IPS-NIHi7 (cell line): Measurements from ENCODE around the gene NID1.
"Not testable (repeated sequence)": the region's sequence is repeated elsewhere in the genome, so short reads cannot be mapped to it uniquely, and the experiment has no call there.

ENCODE experiments used
- DNase-seq: peaks from one replicate; pipeline ENCODE4 v3.0.0; 2012; ENCODE audit warnings: mixed read lengths; ENCODE audit errors: extremely low spot score

The NID1 gene

DNA sequence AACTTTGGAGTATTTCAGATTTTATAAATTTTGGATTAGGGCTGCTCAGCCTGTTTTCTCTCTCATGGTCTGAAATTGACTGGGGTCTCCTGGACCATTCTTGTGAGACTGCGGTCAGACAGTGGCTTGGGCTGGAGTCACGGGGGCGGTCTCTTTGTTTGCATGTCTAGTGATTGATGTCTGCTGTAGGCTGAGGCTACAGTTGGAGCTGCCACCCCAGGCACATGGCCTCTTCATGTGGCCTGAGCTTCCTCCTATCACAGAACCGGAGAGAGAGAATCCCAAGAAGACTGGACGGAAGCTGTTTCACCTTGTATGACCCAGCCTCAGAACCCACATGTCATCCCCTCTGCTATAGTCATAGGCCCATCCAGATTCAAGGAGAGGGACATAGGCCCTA, 96.1 kb downstream of the NID1 start:
- DNase-seq, result no peak

DNA sequence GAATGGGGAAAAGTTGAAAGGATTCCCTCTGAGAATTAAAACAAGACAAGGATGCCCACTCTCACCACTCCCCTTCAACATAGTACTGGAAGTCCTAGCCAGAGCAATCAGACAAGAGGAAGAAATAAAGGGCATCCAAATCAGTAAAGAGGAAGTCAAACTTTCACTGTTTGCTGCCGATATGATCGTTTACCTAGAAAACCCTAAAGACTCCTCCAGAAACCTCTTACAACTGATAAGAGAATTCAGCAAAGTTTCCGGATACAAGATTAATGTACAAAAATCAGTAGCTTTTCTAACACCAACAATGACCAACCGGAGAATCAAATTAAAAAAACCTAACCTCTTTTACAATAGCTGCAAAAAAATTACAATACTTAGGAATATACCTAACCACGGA, 98.8 kb downstream of the NID1 start:
- not testable (repeated sequence) for DNase-seq

DNA sequence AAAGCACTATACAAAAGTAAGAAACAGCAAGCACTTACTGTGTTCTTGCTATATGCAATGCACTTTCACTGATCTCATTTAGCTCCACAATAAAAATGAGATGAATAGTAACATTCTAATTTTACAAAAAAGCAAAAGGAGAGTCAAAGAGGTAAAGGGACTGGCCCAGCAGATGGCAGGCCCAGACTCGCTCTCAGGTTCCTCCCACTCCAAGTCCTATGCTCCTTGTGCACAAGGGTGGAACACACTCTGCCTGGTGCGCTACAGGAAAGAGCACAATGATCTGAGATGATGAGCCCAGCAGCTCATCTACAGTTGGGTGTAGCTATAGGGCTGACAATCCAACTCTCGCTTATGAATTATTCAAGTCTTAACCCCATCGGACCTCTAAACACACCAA, 104.1 kb downstream of the NID1 start:
- no peak for DNase-seq

DNA sequence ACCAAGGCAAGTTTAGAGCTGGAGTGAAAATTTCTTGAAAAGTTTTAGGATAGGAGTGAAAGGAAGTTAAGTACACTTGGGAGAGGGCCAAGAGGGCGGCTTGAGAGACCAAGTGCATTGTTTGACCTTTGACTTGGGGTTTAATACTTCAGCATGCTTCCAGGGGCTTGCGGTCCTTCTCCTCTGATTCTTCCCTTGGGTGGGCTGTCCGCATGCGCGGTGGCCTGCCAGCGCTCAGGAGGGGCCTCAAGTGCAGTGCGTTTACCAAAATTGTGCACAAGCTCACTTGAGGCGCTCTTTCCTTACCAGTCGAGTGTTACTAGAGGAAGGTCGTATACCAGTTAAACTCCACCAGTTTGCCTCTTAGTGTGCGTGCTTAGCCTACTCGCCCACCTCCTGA, 106.9 kb downstream of the NID1 start:
- DNase-seq, result no peak

DNA sequence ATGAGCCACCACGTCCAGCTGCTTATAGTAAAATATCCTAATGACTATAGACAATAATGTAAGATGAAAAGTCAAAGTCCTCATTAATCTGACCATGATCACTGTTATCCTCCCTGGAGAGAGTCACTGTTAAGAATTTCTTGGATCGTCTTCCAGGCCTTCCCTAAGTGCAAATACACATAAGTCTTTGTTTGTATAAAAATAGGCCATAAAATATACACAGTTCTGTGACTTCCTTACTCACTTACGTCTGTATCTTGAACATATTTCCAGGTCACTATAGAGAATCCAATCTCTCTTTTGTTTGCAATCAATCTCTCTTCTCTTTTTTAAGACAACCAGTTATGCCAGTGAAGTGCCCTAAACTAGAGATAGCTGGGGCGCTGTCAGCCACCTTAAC, 109.1 kb downstream of the NID1 start:
- no peak for DNase-seq

DNA sequence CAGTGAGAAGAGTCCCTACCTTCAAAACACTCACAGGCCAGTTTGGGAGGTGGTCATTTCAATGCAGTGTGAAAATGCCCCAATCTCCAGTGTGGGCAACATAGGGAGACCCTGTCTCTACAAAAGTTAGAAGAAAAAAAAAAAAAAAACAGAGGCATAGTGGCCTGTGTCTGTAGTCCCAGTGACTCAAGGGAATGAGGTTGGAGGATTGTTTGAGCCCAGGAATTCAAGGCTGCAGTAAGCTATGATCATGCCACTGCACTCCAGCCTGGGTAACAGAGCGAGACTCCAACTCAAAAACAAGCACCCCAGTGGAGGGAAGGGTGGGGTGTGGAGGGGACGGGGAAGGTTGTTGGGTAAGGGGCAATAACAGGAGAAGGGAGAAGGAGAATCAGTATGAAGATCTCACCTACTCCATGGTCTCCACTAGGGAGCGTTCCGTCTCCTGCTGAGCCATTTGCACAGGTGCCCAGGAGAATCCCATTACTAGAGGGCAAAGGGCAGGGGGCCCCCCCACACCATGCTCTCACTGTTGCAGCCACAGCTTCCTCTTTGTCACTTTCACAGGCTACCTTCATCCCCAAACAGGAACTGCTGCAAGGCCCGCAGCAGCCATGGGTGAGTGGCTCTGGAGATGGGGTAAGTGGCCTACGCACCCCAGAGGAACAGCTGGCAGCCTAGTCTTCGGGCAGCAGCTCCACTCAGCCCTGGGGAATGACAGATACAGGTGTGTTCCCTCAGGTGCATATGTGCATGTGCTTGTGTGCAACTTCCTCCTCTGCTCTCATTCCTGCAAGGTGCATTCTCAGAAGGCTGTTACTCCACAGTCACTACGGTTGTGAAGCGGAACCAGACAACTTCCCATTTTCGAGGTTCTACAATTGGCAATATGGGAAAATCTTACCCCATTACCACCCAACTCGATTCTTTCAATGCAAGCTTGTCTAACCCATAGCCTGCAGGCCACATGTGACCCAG, 110.3 kb downstream of the NID1 start:
- no peak for DNase-seq

DNA sequence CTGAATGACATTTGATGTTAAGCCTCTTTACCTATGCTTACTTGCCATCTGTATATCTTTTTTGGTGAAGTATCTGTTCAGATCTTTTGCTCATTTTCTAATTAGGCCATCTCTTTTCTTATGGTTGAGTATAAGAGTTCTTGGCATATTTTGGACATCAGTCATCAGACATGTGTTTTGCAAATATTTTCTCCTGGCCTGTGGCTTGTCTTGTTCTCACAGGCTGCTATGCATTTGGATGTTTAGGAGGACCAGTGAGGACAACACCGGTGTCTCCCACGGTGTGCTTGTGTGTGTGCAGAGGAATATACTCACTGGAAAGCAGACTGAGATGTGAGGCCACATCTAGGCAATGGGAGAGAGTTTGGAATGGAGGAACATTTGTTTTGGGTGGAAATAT, 111.1 kb downstream of the NID1 start:
- DNase-seq, result no peak

DNA sequence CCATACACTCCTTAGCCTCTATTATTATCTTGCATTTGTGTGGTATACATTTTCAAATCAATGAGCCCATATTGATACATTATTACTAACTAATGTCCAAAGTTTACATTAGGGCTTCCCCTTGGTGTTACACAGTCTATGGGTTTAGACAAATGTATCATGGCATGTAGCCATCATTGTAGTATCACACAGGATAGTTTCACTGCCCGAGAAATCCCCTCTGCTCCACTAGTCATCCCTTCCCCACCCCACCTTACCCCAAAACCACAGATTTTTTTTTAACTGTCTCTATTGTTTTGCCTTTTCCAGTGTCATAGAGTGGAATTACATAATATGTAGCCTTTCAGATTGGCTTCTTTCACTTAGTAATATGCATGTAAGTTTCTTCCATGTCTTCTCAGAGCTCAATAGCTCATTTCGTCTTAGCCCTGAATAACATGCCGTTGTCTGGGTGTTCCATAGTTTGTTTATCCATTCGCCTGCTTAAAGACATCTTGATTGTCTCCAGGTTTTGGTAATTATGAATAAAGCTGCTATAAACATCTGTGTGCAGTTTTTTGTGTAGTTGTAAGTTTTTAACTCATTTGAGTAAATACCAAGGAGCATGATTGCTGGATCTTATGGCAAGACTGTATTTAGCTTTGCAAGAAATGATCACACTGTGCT, 111.8 kb downstream of the NID1 start:
- no peak for DNase-seq

DNA sequence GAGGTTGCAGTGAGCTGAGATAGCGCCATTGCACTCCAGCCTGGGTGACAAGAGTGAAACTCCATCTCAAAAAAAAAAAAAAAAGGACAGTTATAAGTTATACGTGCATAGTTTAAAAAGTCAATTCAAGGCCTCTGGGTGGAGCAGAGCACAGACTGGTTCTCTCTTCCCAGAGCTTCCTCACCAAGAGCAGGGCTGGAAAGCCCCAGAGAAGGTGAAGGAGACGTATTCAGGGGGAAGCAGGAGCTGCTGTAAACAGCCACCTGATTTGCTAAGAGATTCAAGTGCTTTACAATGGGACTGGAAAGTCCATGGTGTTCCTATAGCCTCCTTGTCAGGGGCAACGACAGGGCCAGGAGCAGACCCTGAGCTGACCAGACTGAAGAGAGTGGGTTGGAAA, 113.2 kb downstream of the NID1 start:
- DNase-seq, result no peak

DNA sequence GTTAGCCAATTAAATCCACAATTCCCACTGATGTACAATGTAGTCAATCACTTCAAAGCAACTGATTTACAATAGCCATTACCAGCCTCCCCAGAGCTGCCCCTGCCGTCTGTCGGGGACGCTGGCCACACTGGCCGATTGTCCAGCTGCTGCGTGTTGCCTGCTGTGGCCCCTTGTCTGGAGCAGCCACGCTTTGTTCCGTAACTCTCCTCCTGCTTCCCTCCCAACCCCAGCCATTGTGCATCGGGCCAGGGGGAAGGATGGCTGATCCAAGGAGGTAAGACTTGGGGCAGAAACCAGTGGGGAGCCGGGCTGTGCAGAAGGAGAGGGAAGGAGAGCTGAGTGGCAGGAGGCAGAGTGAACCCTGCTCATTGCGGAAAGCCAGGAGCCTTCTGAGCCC, 114.6 kb downstream of the NID1 start:
- DNase-seq, result no peak

DNA sequence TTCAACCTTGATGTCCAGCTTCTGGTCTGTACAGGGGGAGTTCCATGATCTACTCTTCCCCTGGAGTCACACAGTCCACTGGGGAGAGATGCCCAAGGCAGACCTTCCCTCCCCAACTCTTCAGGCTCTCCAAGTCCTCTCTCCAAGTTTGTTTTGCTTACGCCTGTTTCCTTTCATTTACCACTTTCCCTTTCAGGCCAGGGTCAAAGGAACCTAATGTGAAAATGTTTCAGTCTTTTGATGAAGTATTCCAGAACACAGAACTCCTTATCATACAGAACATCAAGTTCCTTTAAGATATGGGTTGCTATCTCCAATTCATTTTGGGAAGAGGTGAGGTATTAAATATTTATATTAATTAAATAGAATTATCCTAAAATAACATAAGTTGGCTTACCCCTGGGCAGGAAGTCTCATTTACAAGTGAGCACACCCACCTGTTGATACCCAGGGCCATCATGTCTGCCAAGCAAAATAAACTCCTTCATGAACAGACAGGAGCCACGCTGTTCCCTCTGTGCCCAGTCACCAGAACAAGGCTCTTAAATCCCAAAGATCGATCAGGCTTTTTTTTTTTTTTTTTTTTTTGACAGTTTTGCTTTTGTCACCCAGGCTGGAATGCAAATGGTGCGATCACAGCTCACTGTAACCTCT, 116.0 kb downstream of the NID1 start:
- no peak for DNase-seq

DNA sequence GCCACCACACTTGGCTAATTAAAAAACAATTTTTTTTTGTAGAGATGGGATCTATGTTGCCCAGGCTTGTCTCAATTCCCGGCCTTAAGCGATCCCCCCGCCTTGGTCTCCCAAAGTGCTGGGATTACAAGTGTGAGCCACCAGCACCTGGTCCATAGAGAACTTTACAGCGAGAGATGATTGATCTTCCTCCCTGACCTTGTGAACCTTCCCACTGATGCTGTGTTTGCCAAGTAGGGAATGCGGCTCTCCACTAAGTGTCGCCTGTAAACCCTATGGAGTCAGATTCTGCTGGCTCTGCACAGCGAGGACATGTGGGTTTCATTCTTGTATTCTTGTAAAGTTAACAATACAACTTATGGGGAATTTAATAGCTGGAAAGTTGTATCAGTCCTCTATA, 116.9 kb downstream of the NID1 start:
- DNase-seq, result no peak

DNA sequence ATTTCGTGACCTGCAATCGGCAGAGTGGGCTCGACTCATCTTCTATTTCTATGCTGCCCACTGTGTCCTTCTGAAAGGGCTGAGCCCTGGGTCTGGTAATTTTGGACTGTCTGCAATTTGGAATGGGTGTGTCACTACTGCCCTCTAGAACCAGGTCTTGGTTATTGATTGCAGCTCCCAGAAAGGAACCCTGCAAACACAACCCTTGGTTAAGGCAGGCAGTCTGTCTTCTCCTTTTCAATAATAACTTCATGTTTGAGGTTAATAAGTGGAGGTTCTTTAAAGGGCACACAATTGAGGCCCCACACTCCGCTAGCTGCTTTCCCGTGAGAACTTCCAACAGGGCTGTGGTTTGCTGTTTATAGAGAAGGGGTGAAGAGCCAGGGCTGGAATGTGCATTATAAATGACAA, 118.3 kb downstream of the NID1 start:
- no peak for DNase-seq

DNA sequence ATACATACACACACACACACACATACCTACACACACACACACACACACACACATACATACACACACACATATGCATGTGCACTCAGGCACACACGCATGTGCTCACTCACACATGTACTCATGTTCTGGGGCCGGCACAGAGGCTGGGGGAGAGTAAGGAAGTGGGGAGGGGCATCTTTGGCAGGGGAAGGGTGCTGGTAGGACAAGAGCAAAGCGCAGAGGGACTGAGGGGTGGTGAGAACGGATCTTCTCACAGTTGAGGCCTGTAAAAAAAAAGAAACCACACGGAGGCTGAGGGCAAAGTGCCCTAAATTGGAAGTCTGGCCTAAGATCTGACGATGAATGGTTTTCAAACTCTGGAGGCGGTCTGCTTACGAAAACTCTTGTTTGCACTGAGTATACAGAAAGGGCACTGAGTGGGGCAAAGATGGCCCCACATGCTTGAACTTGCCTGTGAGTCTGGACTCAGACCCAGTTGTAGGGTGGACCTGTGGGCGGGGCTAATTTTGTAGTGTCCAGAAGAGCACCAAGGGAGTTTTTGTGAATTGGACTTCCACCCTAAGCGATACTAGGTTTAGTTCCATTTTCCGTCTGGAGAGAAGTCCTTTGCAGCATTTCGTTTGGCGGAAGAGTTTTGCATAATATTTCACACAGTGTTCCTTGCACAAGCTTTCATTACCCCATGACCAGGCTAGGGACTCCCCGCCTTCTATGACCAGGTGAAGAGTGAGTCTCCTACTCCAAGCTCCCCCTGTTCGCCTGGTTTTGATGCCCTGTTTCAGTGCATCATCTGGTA, 118.9 kb downstream of the NID1 start:
- DNase-seq, result no peak

DNA sequence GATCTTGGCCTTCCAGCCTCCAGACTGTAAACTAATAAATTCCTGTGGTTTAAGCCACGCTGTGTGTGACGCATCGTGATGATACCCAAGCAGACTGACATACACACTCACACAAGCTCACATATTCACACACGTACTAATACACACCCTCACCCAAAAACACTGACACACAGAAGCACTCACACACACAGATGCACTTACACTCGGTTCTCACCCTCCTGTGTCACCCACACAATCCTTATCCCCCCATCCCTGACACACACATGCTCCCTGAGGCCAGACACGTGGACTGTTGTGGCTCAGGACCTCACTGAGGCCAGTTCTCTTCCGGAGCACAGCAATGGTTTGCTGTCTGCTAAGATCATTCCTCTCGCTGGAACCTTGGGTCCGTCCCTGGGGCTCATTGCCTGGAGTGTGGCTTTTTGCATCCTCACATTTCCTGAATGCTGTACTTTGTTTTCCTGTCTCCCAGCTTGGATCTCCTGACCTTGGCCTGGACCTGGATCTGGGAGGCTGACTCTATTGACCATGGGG, 121.2 kb downstream of the NID1 start:
- no peak for DNase-seq

DNA sequence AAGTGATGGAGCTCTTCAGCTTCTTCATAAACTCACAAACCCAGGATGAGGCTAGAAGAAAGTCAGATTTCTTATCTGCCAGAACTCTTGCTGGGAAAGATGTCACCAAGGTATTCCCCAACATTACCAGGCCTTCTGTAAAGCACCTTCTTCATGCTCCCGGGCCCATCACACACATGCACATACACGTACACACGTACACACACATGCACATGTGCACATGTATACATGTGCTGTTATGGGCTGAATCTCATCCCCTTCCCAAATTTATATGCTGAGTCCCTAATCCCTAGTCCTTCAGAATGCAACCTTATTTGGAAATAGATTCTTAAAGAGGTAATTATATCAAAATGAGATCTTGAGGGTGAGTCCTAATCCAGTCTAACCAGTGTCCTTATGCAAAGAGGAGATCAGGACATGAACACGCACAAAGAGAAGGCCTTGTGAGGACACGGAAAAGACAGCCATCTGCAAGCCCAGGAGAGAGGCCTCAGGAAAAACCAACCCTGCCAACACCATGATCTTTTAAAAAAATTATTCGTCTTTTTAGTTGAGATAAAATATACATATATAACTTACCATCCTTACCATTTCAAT, 121.8 kb downstream of the NID1 start:
- no peak for DNase-seq

DNA sequence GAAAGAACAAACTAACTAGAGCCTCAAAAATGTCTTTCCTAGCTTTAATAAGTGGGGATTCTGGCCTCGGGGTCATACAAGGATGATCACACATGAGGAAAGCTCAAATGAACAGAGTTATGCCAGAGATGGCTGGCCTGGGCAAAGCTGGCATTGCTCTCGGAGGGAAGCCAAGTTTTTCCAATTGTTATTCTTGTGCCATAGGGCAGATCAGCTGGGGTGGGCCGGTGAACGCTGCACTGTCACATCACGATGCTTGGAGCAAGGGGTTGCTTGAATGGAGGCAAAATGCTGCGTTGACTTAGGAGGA, 122.3 kb downstream of the NID1 start:
- no peak for DNase-seq

DNA sequence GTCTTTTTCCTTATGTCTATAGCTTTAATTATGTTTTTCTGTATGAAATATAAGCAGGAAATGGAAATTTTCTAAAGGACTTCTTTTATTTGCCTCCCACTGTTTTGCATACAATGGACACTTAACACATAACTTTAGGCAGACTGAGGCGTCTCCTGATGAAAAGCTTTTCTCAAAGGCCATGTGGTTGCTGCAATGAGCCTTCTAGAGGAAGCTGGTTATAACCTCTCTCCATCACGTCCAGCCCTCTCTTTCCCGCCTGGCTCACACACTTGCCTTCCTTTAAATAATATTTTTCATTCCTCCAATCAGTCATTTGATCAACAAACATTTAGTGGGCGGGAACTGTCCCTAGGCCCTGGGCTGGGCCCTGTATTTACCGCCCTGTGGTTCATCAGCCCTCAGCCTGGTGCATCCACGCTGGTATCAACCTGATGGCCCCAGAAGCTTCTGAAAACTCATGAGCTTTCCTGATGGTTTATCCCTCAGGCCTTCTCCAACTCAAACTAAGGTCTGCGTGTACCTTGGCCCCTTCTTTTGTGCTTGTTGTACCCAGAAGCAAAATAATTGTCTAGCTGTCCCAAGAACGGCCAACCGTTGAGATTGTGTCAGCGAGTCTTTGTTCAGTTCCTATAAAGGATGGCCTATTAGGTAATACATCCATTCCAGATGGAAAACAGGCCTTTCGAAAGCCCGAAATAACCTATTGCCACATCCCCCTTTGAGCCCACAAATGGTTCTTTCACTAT, 122.8 kb downstream of the NID1 start:
- DNase-seq, result no peak

DNA sequence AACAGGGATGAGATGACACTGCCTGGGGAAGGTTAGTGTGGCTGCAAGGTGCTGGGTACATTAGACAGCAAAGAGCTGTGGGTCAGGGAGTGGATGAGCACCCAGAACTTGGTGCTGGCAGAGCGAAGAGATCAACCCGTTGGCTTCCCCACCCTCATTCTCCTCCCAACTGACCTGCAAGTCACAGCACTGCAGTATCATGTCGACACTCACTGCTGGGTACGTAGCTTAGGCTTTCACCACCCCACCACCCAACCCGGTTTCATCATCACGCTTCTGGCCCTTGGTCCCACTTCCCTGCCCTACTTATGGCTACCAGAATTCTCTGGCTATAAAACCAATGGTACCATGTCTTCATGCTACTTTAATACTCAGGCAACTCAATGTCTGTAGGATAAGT, 124.6 kb downstream of the NID1 start:
- no peak for DNase-seq

DNA sequence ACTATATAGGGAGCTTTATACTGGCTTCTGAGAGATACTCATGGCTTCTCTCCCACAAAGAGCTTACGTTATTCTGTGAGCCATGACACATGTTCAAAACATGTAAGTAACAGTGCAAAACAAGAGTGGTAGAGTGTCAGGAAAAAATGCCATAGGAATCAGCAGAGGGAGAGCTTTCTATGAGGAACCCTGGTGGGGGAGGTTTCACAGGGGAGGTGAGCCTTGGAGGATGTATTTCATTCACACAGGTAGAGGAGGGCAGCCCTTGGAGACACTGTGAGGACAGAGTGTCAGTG, 125.5 kb downstream of the NID1 start:
- DNase-seq, result no peak
